Measurements from ENCODE around the gene CARMIL1.

DNA sequence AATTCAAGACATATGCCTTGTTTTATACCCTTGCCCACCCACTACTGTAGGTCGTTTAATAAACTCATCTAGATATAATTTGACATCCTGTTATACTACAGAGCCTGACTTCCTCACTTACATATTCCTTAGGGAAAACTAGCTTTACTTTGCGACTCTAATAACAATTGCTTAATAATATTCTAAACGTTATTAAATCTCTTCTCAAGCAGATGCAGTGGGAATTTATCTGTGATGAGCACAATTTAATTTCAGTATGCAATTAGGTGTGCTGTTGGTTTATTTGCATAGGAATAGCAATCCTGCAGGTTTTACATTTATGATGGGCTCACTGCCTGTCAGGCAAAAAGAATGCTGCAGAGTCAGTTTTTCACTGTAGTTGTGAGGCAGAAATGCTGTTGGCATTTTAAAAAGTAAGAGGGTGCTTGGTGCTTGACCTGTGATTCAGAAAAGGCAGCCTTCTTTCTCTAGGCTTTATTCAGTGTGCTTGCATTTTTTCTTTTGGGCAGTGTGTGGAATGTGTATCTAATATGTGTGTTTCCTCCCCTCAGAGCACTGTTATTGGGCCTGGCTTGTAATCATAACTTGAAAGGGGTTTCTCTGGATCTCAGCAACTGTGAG, 220.6 kb downstream of the CARMIL1 start:
- TF ChIP-seq EZH2 (IDR thresholded peaks at IDR 0.05; ENCODE audit: borderline replicate concordance, low read length), result no peak
- TF ChIP-seq, protein P1, sequence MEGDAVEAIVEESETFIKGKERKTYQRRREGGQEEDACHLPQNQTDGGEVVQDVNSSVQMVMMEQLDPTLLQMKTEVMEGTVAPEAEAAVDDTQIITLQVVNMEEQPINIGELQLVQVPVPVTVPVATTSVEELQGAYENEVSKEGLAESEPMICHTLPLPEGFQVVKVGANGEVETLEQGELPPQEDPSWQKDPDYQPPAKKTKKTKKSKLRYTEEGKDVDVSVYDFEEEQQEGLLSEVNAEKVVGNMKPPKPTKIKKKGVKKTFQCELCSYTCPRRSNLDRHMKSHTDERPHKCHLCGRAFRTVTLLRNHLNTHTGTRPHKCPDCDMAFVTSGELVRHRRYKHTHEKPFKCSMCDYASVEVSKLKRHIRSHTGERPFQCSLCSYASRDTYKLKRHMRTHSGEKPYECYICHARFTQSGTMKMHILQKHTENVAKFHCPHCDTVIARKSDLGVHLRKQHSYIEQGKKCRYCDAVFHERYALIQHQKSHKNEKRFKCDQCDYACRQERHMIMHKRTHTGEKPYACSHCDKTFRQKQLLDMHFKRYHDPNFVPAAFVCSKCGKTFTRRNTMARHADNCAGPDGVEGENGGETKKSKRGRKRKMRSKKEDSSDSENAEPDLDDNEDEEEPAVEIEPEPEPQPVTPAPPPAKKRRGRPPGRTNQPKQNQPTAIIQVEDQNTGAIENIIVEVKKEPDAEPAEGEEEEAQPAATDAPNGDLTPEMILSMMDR (conservative IDR thresholded peaks at IDR 0.05 in 1 of 2, IDR thresholded peaks at IDR 0.05 in 1 of 2; ENCODE audit: extremely low read depth in 1 of 2, insufficient read depth in 1 of 2, low read depth in 1 of 2, low read length in 2 of 2), result no peak
